T-helper 2 cell treated with Interferon-gamma antibody and Interleukin-4, amounts not matched to agents 100 ng/mL and 5 ng/mL, for 36 hours (primary cell): Measurements from ENCODE around the gene BNIP3. TPM values are rescaled to one million over a fixed set of nuclear protein-coding genes. Genes with fewer than 3 reads are reported as not detected.

ENCODE experiments used
- total RNA-seq: library from RNA; stranded (reverse); gene quantifications from 2 replicates; pipeline ENCODE4 v1.2.3, GENCODE V29; 2022

BNIP3 gene
- total RNA-seq, 1 donor from 2014 or later, result 41.0 TPM

Other genes starting within 250 kb of the BNIP3 start
- gene PPP2R2D, start 80.9 kb downstream of the BNIP3 start, total RNA-seq, result 35.2 and 37.6 TPM in 2 replicates
- gene JAKMIP3, start 84.0 kb upstream of the BNIP3 start, total RNA-seq, result 1.0 and 1.3 TPM in 2 replicates
- gene DPYSL4, start 205.0 kb upstream of the BNIP3 start, total RNA-seq, result 11.1 and 11.8 TPM in 2 replicates